Measurements from ENCODE around the gene HPSE.

GRCh38 chr4:83267830-83268475 lies 66.7 kb downstream of the HPSE start:
- TF ChIP-seq, protein P1, sequence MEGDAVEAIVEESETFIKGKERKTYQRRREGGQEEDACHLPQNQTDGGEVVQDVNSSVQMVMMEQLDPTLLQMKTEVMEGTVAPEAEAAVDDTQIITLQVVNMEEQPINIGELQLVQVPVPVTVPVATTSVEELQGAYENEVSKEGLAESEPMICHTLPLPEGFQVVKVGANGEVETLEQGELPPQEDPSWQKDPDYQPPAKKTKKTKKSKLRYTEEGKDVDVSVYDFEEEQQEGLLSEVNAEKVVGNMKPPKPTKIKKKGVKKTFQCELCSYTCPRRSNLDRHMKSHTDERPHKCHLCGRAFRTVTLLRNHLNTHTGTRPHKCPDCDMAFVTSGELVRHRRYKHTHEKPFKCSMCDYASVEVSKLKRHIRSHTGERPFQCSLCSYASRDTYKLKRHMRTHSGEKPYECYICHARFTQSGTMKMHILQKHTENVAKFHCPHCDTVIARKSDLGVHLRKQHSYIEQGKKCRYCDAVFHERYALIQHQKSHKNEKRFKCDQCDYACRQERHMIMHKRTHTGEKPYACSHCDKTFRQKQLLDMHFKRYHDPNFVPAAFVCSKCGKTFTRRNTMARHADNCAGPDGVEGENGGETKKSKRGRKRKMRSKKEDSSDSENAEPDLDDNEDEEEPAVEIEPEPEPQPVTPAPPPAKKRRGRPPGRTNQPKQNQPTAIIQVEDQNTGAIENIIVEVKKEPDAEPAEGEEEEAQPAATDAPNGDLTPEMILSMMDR (IDR thresholded peaks at IDR 0.05; ENCODE audit: low read length) = no peak
- TF ChIP-seq EZH2 (IDR thresholded peaks at IDR 0.05; ENCODE audit: borderline replicate concordance, low read length) = no peak
